IPS-11a (cell line): ENCODE data around the gene HTT.
"Not testable (repeated sequence)": the region's sequence is repeated elsewhere in the genome, so short reads cannot be mapped to it uniquely, and the experiment has no call there.

Experiments
- H3K4me3 ChIP-seq: one replicate; pipeline ENCODE4 v1.5.1; 2013; ENCODE audit warnings: low read depth, low read length, control low read depth

HTT gene

GRCh38 chr4:3161044-3161443 lies 86.6 kb downstream of the HTT start:
- not testable (repeated sequence) for H3K4me3 ChIP-seq

GRCh38 chr4:3166434-3166833 lies 92.0 kb downstream of the HTT start:
- not testable (repeated sequence) for H3K4me3 ChIP-seq

GRCh38 chr4:3168029-3168428 lies 93.5 kb downstream of the HTT start:
- no peak overlapping the region for H3K4me3 ChIP-seq

- H3K4me3 ChIP-seq = no peak overlapping the region
Observed at GRCh38 chr4:3174371-3175338, 100.2 kb downstream of the HTT start.

GRCh38 chr4:3176367-3177229 lies 102.1 kb downstream of the HTT start:
- H3K4me3 ChIP-seq = no peak overlapping the region

GRCh38 chr4:3177426-3177825 lies 102.9 kb downstream of the HTT start:
- no peak overlapping the region for H3K4me3 ChIP-seq

GRCh38 chr4:3177905-3178304 lies 103.4 kb downstream of the HTT start:
- no peak overlapping the region for H3K4me3 ChIP-seq

- no peak overlapping the region for H3K4me3 ChIP-seq
Observed at GRCh38 chr4:3178351-3178750, 103.9 kb downstream of the HTT start.

GRCh38 chr4:3179126-3179706 lies 104.7 kb downstream of the HTT start:
- no peak overlapping the region for H3K4me3 ChIP-seq

- no peak overlapping the region for H3K4me3 ChIP-seq
Observed at GRCh38 chr4:3183008-3183407, 108.5 kb downstream of the HTT start.

GRCh38 chr4:3184725-3185124 lies 110.2 kb downstream of the HTT start:
- H3K4me3 ChIP-seq = no peak overlapping the region

GRCh38 chr4:3186609-3187008 lies 112.1 kb downstream of the HTT start:
- H3K4me3 ChIP-seq = no peak overlapping the region

GRCh38 chr4:3188118-3188517 lies 113.6 kb downstream of the HTT start:
- H3K4me3 ChIP-seq = no peak overlapping the region

- no peak overlapping the region for H3K4me3 ChIP-seq
Observed at GRCh38 chr4:3189459-3189858, 115.0 kb downstream of the HTT start.

GRCh38 chr4:3190549-3190948 lies 116.1 kb downstream of the HTT start:
- H3K4me3 ChIP-seq = no peak overlapping the region

GRCh38 chr4:3192188-3192587 lies 117.7 kb downstream of the HTT start:
- H3K4me3 ChIP-seq = no peak overlapping the region

GRCh38 chr4:3192827-3193226 lies 118.3 kb downstream of the HTT start:
- H3K4me3 ChIP-seq = no peak overlapping the region

- no peak overlapping the region for H3K4me3 ChIP-seq
Observed at GRCh38 chr4:3193531-3194203, 119.2 kb downstream of the HTT start.

- H3K4me3 ChIP-seq = no peak overlapping the region
Observed at GRCh38 chr4:3196670-3197359, 122.3 kb downstream of the HTT start.

- H3K4me3 ChIP-seq = no peak overlapping the region
Observed at GRCh38 chr4:3197366-3198105, 123.1 kb downstream of the HTT start.
